GM18517 (cell line): ENCODE results near the gene TULP1.
"Not testable (repeated sequence)": the region's sequence is repeated elsewhere in the genome, so short reads cannot be mapped to it uniquely, and the experiment has no call there.

Experiments used
- ATAC-seq: cut with Tn5 transposase; IDR thresholded peaks from one replicate; pipeline ENCODE4 v1.9.1; 2021; ENCODE audit warnings: mild to moderate bottlenecking, moderate library complexity; ENCODE audit not compliant: unreplicated experiment

The TULP1 gene

DNA sequence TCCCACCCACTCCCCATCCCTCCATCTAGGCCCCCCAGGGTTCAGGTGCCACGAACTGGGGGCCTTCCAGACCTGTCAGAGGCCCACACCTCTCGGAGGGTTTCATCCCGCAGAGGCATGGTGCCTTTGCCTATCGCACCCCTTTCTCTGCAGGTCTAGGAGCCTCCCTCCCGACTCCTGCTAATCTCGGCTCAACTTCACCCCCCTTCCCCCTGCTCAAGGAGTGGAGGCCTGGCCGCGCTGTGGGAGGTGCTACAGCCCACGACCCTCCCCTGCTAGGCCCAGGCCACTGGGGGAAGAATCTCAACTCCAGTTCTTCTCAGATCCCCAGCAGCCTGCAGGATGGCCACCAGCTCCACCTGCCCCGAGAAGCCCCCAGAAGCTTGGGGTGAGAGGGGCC lies at the start of gene TULP1:
TSS of gene TULP1 (minus strand) at position 157 of the 400 bp plus-strand sequence. CDS start at position 119, 38 bp downstream.
- no peak for ATAC-seq

GRCh38 chr6:35562060-35562459 lies 49.4 kb upstream of the TULP1 start:
- ATAC-seq, result no peak

DNA sequence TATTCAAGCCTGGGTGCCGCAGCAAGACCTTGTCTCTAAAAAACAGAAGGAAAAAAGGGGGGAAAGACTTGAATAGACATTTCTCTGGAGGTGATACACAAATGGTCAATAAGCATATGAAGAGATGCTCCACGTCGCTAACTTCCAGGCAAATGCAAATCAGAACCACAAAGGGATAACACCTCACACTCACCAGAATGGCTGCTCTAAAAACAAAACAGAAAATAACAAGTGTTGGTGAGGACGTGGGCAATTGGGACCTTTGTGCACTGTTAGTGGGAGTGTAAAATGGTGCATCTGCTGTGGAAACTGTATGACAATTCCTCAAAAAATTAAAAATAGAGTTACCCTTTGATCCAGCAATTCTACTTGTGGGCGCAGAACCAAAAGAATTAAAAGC lies 48.4 kb upstream of the TULP1 start:
- no peak for ATAC-seq

GRCh38 chr6:35558571-35558970 lies 45.9 kb upstream of the TULP1 start:
- no peak for ATAC-seq

GRCh38 chr6:35557239-35557638 lies 44.5 kb upstream of the TULP1 start:
- no peak for ATAC-seq

DNA sequence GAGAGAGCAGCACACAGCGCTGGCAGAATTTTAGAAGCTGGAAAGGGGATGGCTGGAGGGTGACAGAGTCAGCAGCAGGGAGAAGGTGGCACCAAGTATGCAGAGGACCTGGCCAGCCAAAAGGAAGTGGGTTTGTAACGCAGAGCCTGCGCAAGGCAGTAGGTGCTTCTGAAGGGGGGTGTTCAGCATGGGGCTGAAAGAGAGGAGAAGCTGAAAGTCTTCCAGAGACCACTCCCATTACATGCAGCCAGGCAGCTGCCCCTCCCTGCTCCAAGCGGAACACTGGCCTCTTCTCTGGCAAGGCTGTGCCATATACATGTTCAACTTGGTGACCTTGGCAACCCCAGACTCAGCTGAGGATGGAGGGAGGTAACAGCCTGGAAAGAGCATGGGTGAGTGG lies 42.1 kb upstream of the TULP1 start:
- ATAC-seq, result no peak

- ATAC-seq, result no peak
Observed at GRCh38 chr6:35553315-35553714, 40.6 kb upstream of the TULP1 start.

- no peak for ATAC-seq
Observed at GRCh38 chr6:35552285-35552917, 39.7 kb upstream of the TULP1 start.

DNA sequence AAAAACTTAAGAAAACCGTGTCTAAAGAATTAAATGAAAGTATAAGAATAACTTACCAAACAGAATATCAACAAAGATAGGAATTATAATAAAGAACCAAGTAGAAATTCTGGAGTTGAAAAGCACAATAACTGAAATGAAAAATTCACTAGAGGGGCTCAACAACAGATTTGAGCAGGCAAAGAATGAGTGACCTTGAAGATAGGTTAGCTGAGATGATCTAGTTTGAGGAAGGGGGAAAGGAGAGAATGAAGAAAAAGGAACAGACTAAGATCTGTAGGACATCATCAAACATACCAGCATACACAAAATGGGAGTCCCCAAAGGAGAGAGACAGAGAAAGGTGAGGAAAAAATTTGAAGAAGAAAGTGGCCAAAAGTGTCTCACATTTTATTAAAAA lies 37.7 kb upstream of the TULP1 start:
- no peak for ATAC-seq

DNA sequence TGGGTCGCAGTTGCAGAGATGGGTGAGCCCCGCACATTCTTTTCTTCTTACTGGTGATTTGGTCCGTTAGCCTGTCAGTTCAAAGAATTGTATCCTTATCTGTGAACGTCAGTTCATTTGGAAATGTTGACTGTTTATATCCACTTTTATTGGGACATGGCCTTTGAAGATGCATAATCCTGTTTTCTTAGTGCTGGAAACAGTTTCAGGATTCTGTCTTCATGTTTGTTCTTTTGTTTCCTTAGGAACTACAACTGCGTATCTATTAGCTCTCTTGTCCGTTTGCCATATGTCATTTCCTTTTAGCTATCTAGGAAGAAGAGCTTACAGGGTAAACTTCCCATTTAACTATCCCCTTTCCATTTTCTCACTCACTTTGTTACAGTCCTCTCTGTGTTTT lies 35.0 kb upstream of the TULP1 start:
- no peak for ATAC-seq

GRCh38 chr6:35544769-35545361 lies 32.2 kb upstream of the TULP1 start:
- no peak for ATAC-seq

GRCh38 chr6:35543459-35544193 lies 30.9 kb upstream of the TULP1 start:
- ATAC-seq, result no peak

DNA sequence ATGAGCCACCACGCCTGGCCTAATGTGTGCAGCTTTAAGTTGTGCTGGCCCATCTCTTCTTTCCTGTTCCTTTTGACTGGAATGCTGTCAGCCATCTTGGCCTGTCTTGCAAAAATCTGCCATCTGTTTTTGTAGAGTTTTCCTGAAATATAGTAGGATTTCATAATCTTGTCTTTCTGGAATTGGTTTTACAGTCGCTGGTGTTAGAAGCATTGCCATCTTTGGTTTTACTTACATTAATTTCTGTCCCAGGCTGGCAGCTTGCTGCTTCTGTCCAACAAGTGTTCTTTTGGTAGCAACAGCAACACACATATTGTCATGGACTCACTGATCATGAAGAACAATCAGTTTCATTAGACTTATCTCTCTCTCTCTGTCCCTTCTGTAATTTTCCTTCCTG lies 29.1 kb upstream of the TULP1 start:
- no peak for ATAC-seq

- no peak for ATAC-seq
Observed at GRCh38 chr6:35539223-35539622, 26.5 kb upstream of the TULP1 start.

- not testable (repeated sequence) for ATAC-seq
Observed at GRCh38 chr6:35535847-35536246, 23.2 kb upstream of the TULP1 start.

GRCh38 chr6:35534407-35535170 lies 21.9 kb upstream of the TULP1 start:
- ATAC-seq, result no peak

- ATAC-seq, result no peak
Observed at GRCh38 chr6:35533981-35534380, 21.3 kb upstream of the TULP1 start.

GRCh38 chr6:35532126-35532525 lies 19.4 kb upstream of the TULP1 start:
- ATAC-seq, result no peak

DNA sequence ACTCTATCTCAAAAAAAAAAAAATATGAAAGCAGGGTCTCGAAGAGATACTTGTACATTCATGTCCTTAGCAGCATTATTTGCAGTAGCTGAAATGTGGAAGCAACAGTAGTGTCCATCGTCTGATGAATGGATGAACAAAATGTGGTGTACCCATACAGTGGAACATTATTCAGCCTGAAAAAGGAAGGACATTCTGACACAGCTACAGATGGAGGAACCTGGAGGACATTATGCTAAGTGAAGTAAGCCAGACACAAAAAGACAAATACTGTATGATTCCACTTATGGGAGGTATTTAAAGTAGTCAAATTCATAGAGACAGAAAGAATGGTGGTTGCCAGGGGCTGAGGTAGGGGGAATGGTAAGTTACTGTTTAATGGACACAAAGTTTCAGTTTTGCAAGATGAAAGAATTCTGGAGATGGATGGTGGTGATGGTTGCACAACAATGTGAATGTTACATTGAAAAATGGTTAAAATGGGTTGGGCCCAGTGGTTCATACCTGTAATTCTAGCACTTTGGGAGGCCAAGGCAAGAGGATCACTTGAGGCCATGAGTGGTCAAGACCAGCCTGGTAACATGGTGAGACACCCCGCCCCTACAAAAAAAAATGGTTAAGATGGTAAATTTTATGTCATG lies 11.8 kb upstream of the TULP1 start:
- ATAC-seq, result no peak

GRCh38 chr6:35522660-35523658 lies 10.3 kb upstream of the TULP1 start:
- no peak for ATAC-seq
